ENCODE measurements around the gene WSCD2. TPM values are rescaled to one million over a fixed set of nuclear protein-coding genes. Genes with fewer than 3 reads are reported as not detected.

Gene WSCD2
- total RNA-seq (2014; rRNA removed; shearing (Covaris generic)), result not detected in 2 replicates

DNA sequence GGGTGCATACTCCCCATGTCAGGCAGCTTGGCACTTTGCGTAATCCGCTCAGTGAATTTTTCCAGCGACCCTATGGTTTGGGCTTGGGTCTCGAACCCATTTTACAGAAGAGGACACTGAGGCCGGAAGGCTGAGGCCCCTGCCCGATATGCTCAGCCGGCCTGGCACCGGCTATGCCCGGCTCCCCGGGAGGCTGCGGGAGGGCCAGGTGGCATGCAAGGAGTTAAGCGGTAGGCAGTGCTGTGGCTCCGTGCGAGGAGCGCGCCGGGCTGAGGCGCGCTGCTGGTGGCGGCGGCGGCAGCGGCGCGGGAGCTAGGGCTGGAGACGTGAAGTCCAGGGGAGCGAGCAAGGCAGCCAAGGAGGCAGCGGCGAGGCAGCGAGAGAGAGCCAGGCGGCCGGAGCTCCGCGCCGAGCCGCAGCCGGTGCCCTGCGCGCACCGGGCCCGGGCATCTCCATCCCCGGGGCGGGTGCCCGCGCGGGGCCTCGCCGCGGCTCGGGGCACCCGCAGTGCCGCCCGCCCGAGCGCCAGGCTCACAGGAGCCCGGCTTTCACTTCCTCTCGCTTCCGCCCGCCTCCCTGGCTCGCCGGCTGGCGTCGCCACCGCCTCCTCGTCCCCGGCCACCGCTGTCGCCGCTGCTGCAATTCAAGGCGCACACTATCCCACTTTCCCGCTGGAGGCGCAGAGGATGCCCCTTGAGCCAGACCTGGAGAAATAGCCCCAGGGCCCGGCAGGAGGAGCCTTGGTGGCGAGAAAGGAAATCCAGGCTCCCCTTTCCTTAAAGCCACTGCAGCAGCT lies at the start of gene WSCD2:
WSCD2 (plus strand) TSS at position 272 of the 796 bp plus-strand sequence. CDS start 66,545 bp downstream, outside the sequence.

Other genes starting within 250 kb of the WSCD2 start
- gene CMKLR1, start 210.0 kb downstream of the WSCD2 start, total RNA-seq (2014; rRNA removed; shearing (Covaris generic)), result 0.21 and 0.23 TPM in 2 replicates

Measured in A375 (cell line).